Naive B cell (primary cell): ENCODE measurements around the gene ADA. TPM values are rescaled to one million over a fixed set of nuclear protein-coding genes. Genes with fewer than 3 reads are reported as not detected.
"Not testable (repeated sequence)": the region's sequence is repeated elsewhere in the genome, so short reads cannot be mapped to it uniquely, and the experiment has no call there.

Experiments
- ATAC-seq, 2 donors: fragments of 150-1000 bp; cut with Tn5 transposase; 2 replicates each; pipeline ENCODE4 v1.10.0; 2021; ENCODE audit warnings: low read depth in 2 of 2, mild to moderate bottlenecking in 2 of 2, moderate library complexity in 2 of 2
- DNase-seq: peaks from one replicate; pipeline ENCODE4 v3.0.0; 2022
- H3K27ac Mint-ChIP-seq, 6 donors: one replicate each; pipeline ENCODE4 v1.8.0; 2020 to 2022; ENCODE audit warnings: mild to moderate bottlenecking in 6 of 6, mixed read lengths in 6 of 6, moderate library complexity in 5 of 6, inconsistent platforms in 2 of 6
- H3K27me3 Mint-ChIP-seq, 3 donors: one replicate each; pipeline ENCODE4 v1.8.0; 2021 to 2022; ENCODE audit warnings: mixed read lengths in 3 of 3, mild to moderate bottlenecking in 1 of 3
- H3K36me3 Mint-ChIP-seq, 2 donors: one replicate each; pipeline ENCODE4 v1.8.0; 2020 to 2022; ENCODE audit warnings: mixed read lengths in 2 of 2, inconsistent platforms in 1 of 2, mild to moderate bottlenecking in 1 of 2
- H3K4me1 Mint-ChIP-seq, 3 donors: one replicate each; pipeline ENCODE4 v1.8.0; 2020 to 2022; ENCODE audit warnings: mixed read lengths in 3 of 3, inconsistent platforms in 1 of 3, mild to moderate bottlenecking in 1 of 3, moderate library complexity in 1 of 3
- H3K4me3 Mint-ChIP-seq, 8 donors: one replicate each; pipeline ENCODE4 v1.8.0; 2020 to 2022; ENCODE audit warnings: mild to moderate bottlenecking in 8 of 8, mixed read lengths in 8 of 8, moderate library complexity in 8 of 8, inconsistent platforms in 2 of 8
- H3K9me3 Mint-ChIP-seq, 7 donors: one replicate each; pipeline ENCODE4 v1.8.0; 2020 to 2022; ENCODE audit warnings: mixed read lengths in 7 of 7, mild to moderate bottlenecking in 5 of 7, inconsistent platforms in 2 of 7, moderate library complexity in 1 of 7
- polyA plus RNA-seq, 6 donors: library from polyadenylated mRNA; unstranded; fragments of 300-500 nt; fragmentation: Illumina TruSeq; gene quantifications; one replicate each; pipeline ENCODE4 v1.2.3, GENCODE V29; 2021; ENCODE audit warnings: low read depth in 6 of 6

ADA gene
- polyA plus RNA-seq, 6 donors from 2014 or later: 1.7 to 7.6 (median 4.6) TPM

DNA sequence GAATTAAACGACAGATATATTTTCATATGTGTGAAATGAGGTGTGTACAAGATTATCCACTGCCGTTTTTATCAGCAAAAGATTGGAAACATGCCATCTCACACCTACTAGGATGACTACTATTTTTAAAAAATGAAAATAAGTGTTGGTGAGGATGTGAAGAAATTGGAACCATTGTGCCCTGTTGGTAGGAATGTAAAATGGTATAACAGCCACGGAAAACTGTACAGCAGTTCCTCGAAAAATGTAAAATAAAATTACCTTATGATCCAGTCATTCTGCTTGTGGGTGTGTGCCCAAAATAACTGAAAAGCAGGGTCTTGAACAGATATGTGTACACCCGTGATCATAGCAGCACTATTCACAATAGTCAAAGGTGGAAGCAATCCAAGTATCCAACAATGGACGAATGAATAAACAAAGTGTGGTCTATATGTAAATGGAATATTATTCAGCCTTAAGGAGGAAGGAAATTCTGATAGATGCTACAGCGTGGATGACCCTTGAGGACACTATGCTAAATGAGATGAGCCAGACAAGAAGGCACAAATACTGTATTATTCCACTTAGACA is 36.6 kb upstream of the ADA start:
- H3K27me3 Mint-ChIP-seq: peaks cover 0 to 5% (median 4%) of the 10 kb centered on the region in 3 donors
- H3K27ac Mint-ChIP-seq: no peak overlapping the region
- no peaks in the 10 kb centered on the region for H3K36me3 Mint-ChIP-seq
- H3K4me3 Mint-ChIP-seq: no peak overlapping the region
- DNase-seq (no peak), ATAC-seq (no peak)
- peaks cover 8 to 14% (median 13%) of the 10 kb centered on the region in 3 donors for H3K4me1 Mint-ChIP-seq
- H3K9me3 Mint-ChIP-seq: peaks cover 0 to 7% (median 0%) of the 10 kb centered on the region in 7 donors

DNA sequence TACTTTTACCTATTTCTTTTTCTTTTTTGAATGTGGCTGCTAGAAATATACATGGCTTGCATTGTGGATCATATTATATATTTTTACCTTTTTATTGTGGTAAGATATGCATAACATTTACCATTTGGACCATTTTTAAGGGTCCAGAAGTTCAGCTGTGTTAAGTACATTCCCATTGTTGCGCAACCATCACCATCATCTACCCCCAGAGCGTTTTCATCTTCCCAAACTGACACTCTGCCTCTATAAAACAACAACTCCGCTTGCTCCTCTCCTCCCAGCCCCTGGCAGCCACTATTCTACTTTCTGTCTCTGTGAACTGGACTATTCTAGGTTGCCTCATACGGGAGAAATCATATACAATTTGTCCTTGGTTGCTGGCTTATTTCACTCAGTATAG is 35.4 kb upstream of the ADA start:
- H3K4me1 Mint-ChIP-seq: peaks cover 8 to 14% (median 13%) of the 10 kb centered on the region in 3 donors
- DNase-seq: no peak
- peaks cover 0 to 5% (median 4%) of the 10 kb centered on the region in 3 donors for H3K27me3 Mint-ChIP-seq
- no peaks in the 10 kb centered on the region for H3K36me3 Mint-ChIP-seq
- H3K9me3 Mint-ChIP-seq: peaks cover 0 to 5% (median 0%) of the 10 kb centered on the region in 7 donors
- ATAC-seq: no peak
- no peak overlapping the region for H3K4me3 Mint-ChIP-seq
- H3K27ac Mint-ChIP-seq: no peak overlapping the region

DNA sequence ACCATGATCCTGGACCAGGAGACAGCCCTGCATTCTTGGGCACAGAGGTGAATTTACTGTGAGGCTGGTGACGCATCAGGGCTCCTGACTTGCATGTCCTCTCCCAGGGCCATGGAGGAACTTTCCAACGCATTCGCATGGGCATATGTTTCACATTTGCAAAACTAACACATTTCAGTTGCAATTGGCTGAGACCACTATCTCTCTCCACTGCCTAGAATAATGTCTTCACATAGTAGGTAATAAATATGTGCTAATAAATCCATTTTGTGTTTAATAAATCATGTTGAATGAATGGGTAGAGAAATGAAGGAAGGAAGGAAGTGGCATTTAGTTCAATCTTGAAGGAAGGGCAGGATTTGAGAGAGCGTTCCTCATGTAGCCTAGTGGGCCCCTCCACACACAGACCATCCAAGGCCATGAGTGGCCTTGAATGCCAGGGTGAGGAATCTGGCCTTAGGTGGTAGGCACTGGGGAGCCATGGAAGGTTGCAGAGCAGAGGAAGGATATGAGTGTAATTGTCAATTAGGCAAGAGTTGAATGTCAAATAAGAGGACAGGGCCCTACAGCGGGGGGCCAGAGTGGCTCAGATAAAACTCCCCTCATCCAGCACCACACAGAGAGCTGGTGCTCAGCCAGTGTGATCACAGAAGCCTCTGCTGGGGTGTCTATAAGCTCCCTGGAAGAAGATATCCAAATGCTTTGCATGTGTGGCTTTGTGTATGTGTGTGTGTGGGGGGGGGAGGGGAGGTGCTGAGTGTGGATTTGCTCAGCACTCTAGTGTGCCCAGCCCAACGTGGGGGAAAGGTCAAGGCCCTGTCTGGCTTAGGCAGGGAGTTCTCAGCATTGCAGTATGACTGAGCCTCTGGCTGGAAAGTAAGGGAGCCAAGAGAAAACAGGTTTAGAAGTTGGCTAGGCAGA is 32.8 kb upstream of the ADA start:
- Mint-ChIP-seq H3K27me3 (peaks cover 0 to 5% (median 4%) of the 10 kb centered on the region in 3 donors), H3K27ac (peak overlapping the region in 4 of 6 donors; percentile 21 to 82 (median 49)), H3K4me3 (peak overlapping the region in 2 of 8 donors; percentile 4 to 26), H3K4me1 (peaks cover 8 to 14% (median 13%) of the 10 kb centered on the region in 3 donors), H3K36me3 (no peaks in the 10 kb centered on the region), H3K9me3 (peaks cover 0 to 4% (median 0%) of the 10 kb centered on the region in 7 donors)
- no peak for DNase-seq
- no peak for ATAC-seq

DNA sequence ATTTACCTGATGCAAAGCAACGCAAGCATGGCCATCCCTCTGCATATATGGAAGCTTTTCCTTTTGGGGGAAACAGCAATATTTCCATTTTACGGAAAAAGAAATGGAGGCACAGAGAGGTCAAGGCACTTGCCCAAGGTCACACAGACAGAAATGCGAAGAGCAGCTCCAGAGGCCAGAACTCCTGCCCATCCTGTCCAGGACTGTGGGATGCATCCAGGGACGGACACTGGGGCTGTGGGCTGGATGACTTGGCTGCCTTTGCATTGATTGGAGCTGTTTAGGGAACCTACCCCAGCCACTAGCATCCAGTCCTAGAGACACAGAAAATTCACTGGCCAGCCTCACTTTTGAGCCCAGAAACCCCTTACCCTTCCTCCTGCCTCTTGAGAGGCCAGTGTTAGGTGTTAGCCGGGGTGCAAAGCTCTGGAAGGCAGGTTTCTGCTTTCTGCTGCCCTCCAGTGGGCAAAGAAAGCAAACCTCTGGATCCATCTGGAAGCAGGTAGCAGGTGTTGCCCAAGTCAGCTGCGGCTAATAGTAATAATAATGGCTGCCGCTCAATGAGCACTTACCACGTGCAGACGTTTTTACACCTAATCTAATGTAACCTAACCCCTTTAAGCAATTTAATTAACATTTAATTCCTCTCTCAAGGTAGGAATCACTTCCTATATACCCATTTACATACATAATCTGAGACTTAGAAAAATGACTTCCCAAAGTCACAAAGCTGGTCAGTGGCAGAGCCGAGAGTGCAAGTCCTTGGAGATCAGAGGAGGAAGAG is 32.0 kb upstream of the ADA start:
- ATAC-seq: peak; percentile 75 to 92
- H3K4me1 Mint-ChIP-seq: peaks cover 8 to 14% (median 13%) of the 10 kb centered on the region in 3 donors
- peaks cover 0 to 4% (median 0%) of the 10 kb centered on the region in 7 donors for H3K9me3 Mint-ChIP-seq
- no peaks in the 10 kb centered on the region for H3K36me3 Mint-ChIP-seq
- peak; percentile 38 for DNase-seq
- H3K4me3 Mint-ChIP-seq: peak overlapping the region in 3 of 8 donors; percentile 4 to 59 (median 26)
- peaks cover 0 to 5% (median 4%) of the 10 kb centered on the region in 3 donors for H3K27me3 Mint-ChIP-seq
- peak overlapping the region in 3 of 6 donors; percentile 4 to 82 (median 21) for H3K27ac Mint-ChIP-seq

DNA sequence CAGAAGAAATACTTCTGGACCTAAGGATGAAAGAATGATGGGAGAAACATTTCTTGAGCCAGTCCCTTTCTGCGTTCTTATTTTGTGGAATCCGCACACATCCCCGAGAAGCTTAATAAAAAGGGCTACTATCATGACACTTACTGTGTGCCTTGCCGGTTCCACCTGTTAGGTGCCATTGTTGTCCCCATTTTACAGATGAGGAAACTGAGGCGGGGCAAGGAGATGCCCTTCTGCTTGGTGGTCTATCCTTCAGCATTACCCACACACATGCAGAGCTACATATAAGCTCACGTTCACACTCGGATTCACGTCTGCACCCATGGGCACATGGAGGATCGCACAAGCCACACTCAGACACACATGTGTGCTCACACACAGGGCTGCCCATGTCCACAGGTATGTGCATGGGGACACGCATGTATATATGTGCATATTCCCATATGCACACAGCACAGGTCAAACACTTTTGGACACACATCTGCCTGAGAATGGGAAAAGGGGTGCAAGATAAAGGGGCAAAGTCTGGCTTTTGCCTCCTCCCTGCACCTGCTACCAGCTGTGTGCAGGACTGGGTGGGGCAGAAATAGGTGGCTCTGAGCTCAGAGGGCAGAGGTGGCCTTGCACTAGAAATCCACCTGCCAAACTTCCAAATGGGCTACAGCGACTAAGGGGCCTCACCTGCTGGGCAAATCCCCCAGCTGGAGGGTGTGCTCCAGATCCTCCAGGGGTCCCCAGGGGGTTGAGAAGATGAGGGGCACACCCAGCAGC is 30.5 kb upstream of the ADA start:
- DNase-seq: no peak
- Mint-ChIP-seq H3K27ac (no peak overlapping the region), H3K4me1 (peaks cover 8 to 14% (median 13%) of the 10 kb centered on the region in 3 donors), H3K36me3 (no peaks in the 10 kb centered on the region), H3K9me3 (peaks cover 0 to under 1% (median 0%) of the 10 kb centered on the region in 7 donors), H3K27me3 (peaks cover 0 to 5% (median 4%) of the 10 kb centered on the region in 3 donors), H3K4me3 (no peak overlapping the region)
- ATAC-seq: no peak

DNA sequence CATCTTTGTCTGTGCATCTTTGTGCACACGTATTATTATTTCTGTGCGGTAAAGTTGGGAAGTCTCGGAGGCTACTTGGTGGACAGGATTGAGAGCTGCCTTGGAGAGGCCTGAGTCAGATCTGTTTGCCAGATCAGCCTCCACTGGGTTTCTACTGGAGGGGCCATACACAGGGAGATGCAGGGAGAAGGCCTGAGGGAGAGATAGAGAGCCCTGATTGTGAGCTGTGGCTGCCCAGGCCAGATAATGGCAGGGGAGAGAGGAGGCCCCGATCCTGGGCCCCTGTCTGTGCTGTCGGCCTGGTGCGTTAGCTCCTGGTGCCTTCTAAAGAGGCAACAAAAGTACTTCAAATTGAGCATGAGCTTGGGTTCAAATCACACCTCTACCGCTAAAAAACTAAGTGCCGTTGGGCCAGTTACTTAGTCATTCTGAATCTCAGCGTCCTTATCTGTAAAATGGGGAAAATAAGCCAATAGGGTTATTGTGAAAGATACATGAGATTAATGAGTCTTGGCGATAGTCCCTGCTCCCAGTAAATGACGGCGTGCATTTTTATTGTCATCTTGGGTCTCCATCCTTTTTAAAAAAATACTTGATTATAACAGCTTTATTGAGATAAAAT is 27.6 kb upstream of the ADA start:
- H3K4me1 Mint-ChIP-seq: peaks cover 0 to 6% (median 6%) of the 10 kb centered on the region in 3 donors
- ATAC-seq (no peak), DNase-seq (no peak)
- H3K27ac Mint-ChIP-seq: peak overlapping the region in 1 of 6 donors; percentile 15
- no peak overlapping the region for H3K4me3 Mint-ChIP-seq
- H3K27me3 Mint-ChIP-seq: no peaks in the 10 kb centered on the region
- H3K36me3 Mint-ChIP-seq: no peaks in the 10 kb centered on the region
- no peaks in the 10 kb centered on the region for H3K9me3 Mint-ChIP-seq

DNA sequence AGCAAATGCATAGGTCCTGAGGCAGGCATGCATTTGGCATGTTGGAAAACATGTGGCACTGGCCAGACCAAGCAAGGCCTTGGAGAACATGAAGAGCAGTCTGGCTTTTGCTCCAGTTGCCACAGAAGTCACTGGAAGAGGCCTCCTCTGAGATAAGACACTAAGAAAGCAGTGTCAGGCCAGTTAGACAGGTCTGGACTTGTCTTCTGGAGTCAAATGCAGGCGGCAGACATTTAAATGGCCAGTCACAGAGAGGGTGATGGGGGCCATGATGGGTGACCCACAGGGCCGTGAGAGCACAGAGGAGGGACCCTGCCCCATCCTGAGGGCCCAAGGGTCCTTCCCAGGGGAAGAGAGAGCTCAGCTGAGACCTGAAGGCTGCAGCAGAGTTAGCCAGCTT is 26.7 kb upstream of the ADA start:
- Mint-ChIP-seq H3K9me3 (no peaks in the 10 kb centered on the region), H3K27ac (peak overlapping the region in 1 of 6 donors; percentile 79), H3K4me1 (no peaks in the 10 kb centered on the region), H3K4me3 (no peak overlapping the region), H3K36me3 (no peaks in the 10 kb centered on the region), H3K27me3 (no peaks in the 10 kb centered on the region)
- ATAC-seq (no peak), DNase-seq (no peak)

DNA sequence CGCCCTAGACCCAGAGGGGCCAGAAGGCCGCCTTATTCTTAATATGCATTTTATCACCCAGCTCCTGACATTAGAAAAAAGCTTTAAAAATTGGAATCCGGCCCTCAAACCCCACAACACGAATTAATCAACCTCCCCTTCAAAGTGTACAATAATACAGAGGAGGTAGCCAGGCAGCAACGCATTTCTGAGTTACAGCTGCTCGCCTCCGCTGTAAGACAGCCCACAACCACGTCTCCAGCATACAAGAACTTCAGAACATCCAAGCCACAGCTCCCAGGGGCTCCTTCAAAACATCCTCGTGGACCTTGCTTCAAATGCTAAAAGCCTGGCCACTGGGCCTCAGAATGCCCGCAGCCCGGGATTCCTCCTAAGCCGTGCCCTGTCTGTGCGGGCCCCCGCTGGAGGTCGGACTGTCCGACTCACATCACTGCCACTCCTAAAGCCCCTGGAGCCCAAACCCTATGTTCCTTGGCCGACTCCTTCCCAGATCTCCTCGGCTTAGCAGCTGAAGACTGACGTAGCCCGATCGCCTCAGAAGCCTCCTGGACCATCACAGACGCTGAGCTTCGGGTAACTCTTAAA is 20.9 kb upstream of the ADA start:
- not testable (repeated sequence) for H3K9me3 Mint-ChIP-seq, H3K36me3 Mint-ChIP-seq, DNase-seq, H3K27me3 Mint-ChIP-seq, ATAC-seq
- Mint-ChIP-seq H3K27ac (peak overlapping the region in 4 of 6 donors; percentile 31 to 96 (median 92)), H3K4me1 (peaks cover 8 to 16% (median 12%) of the 10 kb centered on the region in 3 donors), H3K4me3 (peak overlapping the region in 4 of 8 donors; percentile 52 to 75 (median 58))

DNA sequence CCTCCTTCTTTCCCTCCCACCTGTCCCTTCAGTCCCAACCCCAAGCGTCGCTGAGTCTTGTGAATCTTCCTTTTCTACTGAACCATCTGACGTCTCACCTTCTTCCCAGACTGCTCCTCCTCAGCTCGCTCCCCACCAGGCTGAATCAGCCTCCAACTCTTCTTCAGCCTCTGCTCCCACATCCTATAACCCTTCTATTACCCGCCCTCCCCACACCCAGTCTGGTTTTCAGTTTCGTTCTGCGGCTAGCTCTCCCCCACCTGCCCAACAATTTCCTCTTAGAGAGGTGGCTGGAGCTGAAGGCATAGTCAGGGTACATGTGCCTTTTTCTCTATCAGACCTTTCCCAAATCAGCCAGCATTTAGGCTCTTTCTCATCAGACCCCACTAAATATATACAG is 20.0 kb upstream of the ADA start:
- Mint-ChIP-seq H3K4me1 (peaks cover 8 to 16% (median 12%) of the 10 kb centered on the region in 3 donors), H3K4me3 (peak overlapping the region in 7 of 8 donors; percentile 50 to 89 (median 79)), H3K27ac (peak overlapping the region in 5 of 6 donors; percentile 4 to 96 (median 95))
- not testable (repeated sequence) for H3K36me3 Mint-ChIP-seq, H3K9me3 Mint-ChIP-seq, H3K27me3 Mint-ChIP-seq
- peak; percentile 97 for ATAC-seq
- DNase-seq: peak; percentile 64

DNA sequence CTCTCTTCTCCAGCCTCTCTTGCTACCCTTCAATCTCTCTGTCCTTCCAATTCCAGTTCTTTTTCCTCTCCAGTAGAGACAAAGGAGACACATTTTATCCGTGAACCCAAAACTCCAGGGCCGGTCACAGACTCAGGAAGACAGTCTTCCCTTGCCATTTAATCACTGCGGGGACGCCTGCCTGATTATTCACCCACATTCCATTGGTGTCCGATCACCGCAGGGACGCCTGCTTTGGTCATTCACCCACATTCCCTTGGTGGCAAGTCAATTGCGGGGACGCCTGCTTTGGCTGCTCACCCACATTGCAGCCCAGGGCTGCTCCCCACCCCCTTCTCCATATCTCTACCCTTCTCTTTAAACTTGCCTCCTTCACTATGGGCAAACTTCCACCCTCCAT is 19.4 kb upstream of the ADA start:
- H3K27me3 Mint-ChIP-seq, H3K9me3 Mint-ChIP-seq, ATAC-seq, H3K36me3 Mint-ChIP-seq, DNase-seq: not testable (repeated sequence)
- Mint-ChIP-seq H3K4me3 (peak overlapping the region in 2 of 8 donors; percentile 16 to 89), H3K4me1 (peaks cover 8 to 16% (median 12%) of the 10 kb centered on the region in 3 donors), H3K27ac (peak overlapping the region in 2 of 6 donors; percentile 68 to 96)

DNA sequence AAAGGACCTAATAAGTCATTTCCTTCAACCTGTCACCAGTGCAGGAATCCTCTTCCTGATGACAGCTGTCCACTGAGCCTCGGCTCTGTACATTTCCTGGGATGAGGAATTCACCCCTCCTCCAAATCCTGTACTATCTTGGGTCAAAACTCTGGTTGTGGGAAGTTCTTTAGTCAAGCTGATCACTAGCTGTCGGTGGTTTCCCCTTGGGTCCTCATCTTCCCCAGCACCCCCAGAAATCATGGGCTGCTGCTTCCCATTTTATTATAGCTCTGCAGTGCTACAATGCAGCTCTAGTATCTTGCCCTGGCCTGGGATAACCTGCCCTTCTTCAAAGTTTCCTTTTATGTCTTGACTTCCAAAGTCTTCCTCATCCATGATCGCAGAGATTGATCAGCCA is 14.6 kb upstream of the ADA start:
- no peaks in the 10 kb centered on the region for H3K27me3 Mint-ChIP-seq
- H3K36me3 Mint-ChIP-seq: no peaks in the 10 kb centered on the region
- H3K4me1 Mint-ChIP-seq: peaks cover under 1 to 10% (median under 1%) of the 10 kb centered on the region in 3 donors
- H3K27ac Mint-ChIP-seq: peak overlapping the region in 1 of 6 donors; percentile 23
- H3K4me3 Mint-ChIP-seq: no peak overlapping the region
- no peaks in the 10 kb centered on the region for H3K9me3 Mint-ChIP-seq
- ATAC-seq: no peak
- no peak for DNase-seq

DNA sequence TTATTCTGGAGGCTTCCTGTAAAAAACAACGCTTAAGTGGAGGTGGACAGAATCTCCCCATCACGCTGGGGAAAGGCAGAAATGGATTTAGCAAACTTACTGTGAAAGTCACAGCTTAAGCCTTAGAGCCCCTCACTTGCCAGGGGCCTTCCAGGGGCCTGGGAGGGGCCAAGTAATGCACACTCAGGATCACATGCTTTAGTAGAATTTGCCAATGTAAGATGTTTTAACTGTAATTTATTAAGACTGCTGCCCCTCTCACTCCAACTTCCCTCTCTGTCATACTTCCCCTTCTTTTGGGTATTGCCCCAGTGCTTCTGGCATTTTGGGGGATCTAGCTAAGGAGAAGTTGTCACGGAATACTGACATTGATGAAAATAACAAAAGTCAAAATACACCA is 12.6 kb upstream of the ADA start:
- H3K36me3 Mint-ChIP-seq: no peaks in the 10 kb centered on the region
- H3K4me1 Mint-ChIP-seq: peaks cover 0 to 8% (median 0%) of the 10 kb centered on the region in 3 donors
- no peaks in the 10 kb centered on the region for H3K9me3 Mint-ChIP-seq
- peak overlapping the region in 1 of 6 donors; percentile 56 for H3K27ac Mint-ChIP-seq
- ATAC-seq (no peak), DNase-seq (no peak)
- no peaks in the 10 kb centered on the region for H3K27me3 Mint-ChIP-seq
- H3K4me3 Mint-ChIP-seq: no peak overlapping the region
